ENCODE measurements around the gene PCBP3.
"Not testable (repeated sequence)": the region's sequence is repeated elsewhere in the genome, so short reads cannot be mapped to it uniquely, and the experiment has no call there.

DNA sequence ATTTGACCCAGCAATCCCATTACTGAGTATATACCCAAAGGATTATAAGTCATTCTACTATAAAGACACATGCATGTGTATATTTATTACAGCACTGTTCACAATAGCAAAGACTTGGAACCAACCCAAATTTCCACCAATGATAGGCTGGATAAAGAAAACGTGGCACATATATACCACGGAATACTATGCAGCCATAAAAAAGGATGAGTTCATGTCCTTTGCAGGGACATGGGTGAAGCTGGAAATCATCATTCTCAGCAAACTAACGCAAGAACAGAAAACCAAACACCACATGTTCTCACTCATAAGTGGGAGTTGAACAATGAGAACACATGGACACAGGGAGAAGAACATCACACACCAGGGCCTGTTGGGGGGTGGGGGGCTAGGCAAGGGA lies 165.1 kb downstream of the PCBP3 start:
- TF ChIP-seq EZH2 (optimal IDR thresholded peaks at IDR 0.05; ENCODE audit: low read depth, low read length): not testable (repeated sequence)
- TF ChIP-seq, protein P1, sequence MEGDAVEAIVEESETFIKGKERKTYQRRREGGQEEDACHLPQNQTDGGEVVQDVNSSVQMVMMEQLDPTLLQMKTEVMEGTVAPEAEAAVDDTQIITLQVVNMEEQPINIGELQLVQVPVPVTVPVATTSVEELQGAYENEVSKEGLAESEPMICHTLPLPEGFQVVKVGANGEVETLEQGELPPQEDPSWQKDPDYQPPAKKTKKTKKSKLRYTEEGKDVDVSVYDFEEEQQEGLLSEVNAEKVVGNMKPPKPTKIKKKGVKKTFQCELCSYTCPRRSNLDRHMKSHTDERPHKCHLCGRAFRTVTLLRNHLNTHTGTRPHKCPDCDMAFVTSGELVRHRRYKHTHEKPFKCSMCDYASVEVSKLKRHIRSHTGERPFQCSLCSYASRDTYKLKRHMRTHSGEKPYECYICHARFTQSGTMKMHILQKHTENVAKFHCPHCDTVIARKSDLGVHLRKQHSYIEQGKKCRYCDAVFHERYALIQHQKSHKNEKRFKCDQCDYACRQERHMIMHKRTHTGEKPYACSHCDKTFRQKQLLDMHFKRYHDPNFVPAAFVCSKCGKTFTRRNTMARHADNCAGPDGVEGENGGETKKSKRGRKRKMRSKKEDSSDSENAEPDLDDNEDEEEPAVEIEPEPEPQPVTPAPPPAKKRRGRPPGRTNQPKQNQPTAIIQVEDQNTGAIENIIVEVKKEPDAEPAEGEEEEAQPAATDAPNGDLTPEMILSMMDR (IDR thresholded peaks at IDR 0.05; ENCODE audit: low read length): not testable (repeated sequence)

All from MM.1S (cell line).